Left lung (tissue), 14 donors: ENCODE measurements around the gene GBGT1. TPM values are rescaled to one million over a fixed set of nuclear protein-coding genes. Genes with fewer than 3 reads are reported as not detected.
"Not testable (repeated sequence)": the region's sequence is repeated elsewhere in the genome, so short reads cannot be mapped to it uniquely, and the experiment has no call there.

Experiments
- ATAC-seq: fragments of 200-7000 bp; cut with Tn5 transposase; one replicate; pipeline ENCODE4 v1.9.1; 2020; ENCODE audit warnings: moderate library complexity
- DNase-seq, 4 donors: peaks; one replicate each; pipeline ENCODE4 v3.0.0-alpha.2; 2013 to 2020
- H3K27ac ChIP-seq, 2 donors: fragments of 200-600 bp; sonication (generic) in 1 of 2; one replicate each; pipeline versions ENCODE4 v1.5.0 to v1.8.0; 2020 to 2021
- H3K27me3 ChIP-seq, 2 donors: fragments of 200-600 bp; sonication (generic) in 1 of 2; one replicate each; pipeline versions ENCODE4 v1.5.0 to v1.8.0; 2020 to 2021
- H3K36me3 ChIP-seq, 2 donors: fragments of 200-600 bp; sonication (generic) in 1 of 2; one replicate each; pipeline versions ENCODE4 v1.5.0 to v1.8.0; 2020 to 2021
- H3K4me1 ChIP-seq, 2 donors: fragments of 200-600 bp; one replicate each; pipeline ENCODE4 v1.8.0; 2021
- H3K4me3 ChIP-seq, 2 donors: fragments of 200-600 bp; sonication (generic) in 1 of 2; one replicate each; pipeline versions ENCODE4 v1.5.0 to v1.8.0; 2020 to 2021; ENCODE audit warnings: mild to moderate bottlenecking in 1 of 2
- H3K9me3 ChIP-seq, 2 donors: fragments of 200-600 bp; sonication (generic) in 1 of 2; one replicate each; pipeline versions ENCODE4 v1.5.0 to v1.8.0; 2020 to 2021
- CTCF ChIP-seq, 2 donors: fragments of 200-600 bp; sonication (generic) in 1 of 2; IDR thresholded peaks; one replicate each; pipeline versions ENCODE4 v1.5.0 to v1.8.0; 2021; ENCODE audit warnings: antibody characterized with exemption in 2 of 2
- intact Hi-C, 2 donors: fragments of 100-400 bp; cut with DNase I; formaldehyde crosslinking; loops; one replicate each; pipeline versions ENCODE4 v1.11.2 to v1.14.2; 2022
- long read RNA-seq, 12 donors: library from polyadenylated mRNA in 2 of 12; unstranded in 2 of 12; transcript quantifications; one replicate each; pipeline ENCODE4 v2.0.0 and lab custom pipeline, GENCODE V29; 2019 to 2026
- polyA plus RNA-seq, 6 donors: library from polyadenylated mRNA; unstranded; fragments of 120-200 nt; gene quantifications; one replicate each; pipeline ENCODE4 v1.2.1, GENCODE V29; 2013; ENCODE audit not compliant: insufficient read length in 6 of 6
- total RNA-seq, 2 donors: library from RNA; stranded (reverse); fragmentation: NEBNext Ultra II Directional; extraction: Animal tissue kit (Norgen Biotek cat#: 25700); gene quantifications; one replicate each; pipeline ENCODE4 v1.2.1, GENCODE V29; 2021
- donor health status: DM: no; HTN: yes; CAD: no.
- donor health status: DM: no; HTN: no; CAD: no.

Gene GBGT1
- total RNA-seq (10 to 100 TPM; 22.2 to 45.1 TPM), polyA plus RNA-seq (1 to 10 TPM; 2.7 to 5.7 (median 4.6) TPM)
- long read RNA-seq, donor 1, partial matches to known transcripts = 0 of 2 reads
- long read RNA-seq, donor 1, other reads (novel, unspliced or antisense) = 0 of 2 reads
- long read RNA-seq, donor 2, partial matches to known transcripts = 0 of 1 reads
- long read RNA-seq, donor 2, other reads (novel, unspliced or antisense) = 0 of 1 reads
- long read RNA-seq, donor 3 = 0 reads
- long read RNA-seq, donor 4, transcript GBGT1-203 (7 exons, 1,985 nt) = major isoform, 7 of 16 reads
- long read RNA-seq, donor 4, partial matches to known transcripts = 0 of 16 reads
- long read RNA-seq, donor 4, other reads (novel, unspliced or antisense) = 5 of 16 reads
- long read RNA-seq, donor 5, partial matches to known transcripts = 0 of 1 reads
- long read RNA-seq, donor 5, other reads (novel, unspliced or antisense) = 0 of 1 reads
- long read RNA-seq, donor 6, partial matches to known transcripts = 0 of 2 reads
- long read RNA-seq, donor 6, other reads (novel, unspliced or antisense) = 0 of 2 reads
- long read RNA-seq, donor 7, partial matches to known transcripts = 0 of 1 reads
- long read RNA-seq, donor 7, other reads (novel, unspliced or antisense) = 0 of 1 reads
- long read RNA-seq, donor 8 = 0 reads
- long read RNA-seq, donor 9 = 0 reads
- long read RNA-seq, donor 10, transcript GBGT1-203 (7 exons, 1,985 nt) = major isoform, 9 of 12 reads
- long read RNA-seq, donor 10, partial matches to known transcripts = 0 of 12 reads
- long read RNA-seq, donor 10, other reads (novel, unspliced or antisense) = 3 of 12 reads
- long read RNA-seq, donor 11, partial matches to known transcripts = 0 of 2 reads
- long read RNA-seq, donor 11, other reads (novel, unspliced or antisense) = 0 of 2 reads
- long read RNA-seq, donor 12 = 0 reads

GRCh38 chr9:133163504-133164172 is at the start of gene GBGT1:
Gene GBGT1 (minus strand): TSS chr9:133163914. CDS start chr9:133162412, 1,502 bp downstream.
- ATAC-seq (peak; percentile 75), DNase-seq (peak in 2 of 4 donors; percentile 83 to 96)
- intact Hi-C loops = no loop called here
- H3K4me1 ChIP-seq = peaks cover 17 to 40% of the 10 kb centered on the region in 2 donors
- no peaks in the 10 kb centered on the region for H3K9me3 ChIP-seq
- peaks cover 0 to 13% of the 10 kb centered on the region in 2 donors for H3K36me3 ChIP-seq
- peak within 1 kb of the TSS; percentile 79 to 82 for H3K4me3 ChIP-seq
- TF ChIP-seq CTCF (IDR thresholded peaks at IDR 0.05) = no peak
- H3K27me3 ChIP-seq = peaks cover 0 to 20% of the 10 kb centered on the region in 2 donors
- peak within 1 kb of the TSS; percentile 30 to 84 for H3K27ac ChIP-seq

DNA sequence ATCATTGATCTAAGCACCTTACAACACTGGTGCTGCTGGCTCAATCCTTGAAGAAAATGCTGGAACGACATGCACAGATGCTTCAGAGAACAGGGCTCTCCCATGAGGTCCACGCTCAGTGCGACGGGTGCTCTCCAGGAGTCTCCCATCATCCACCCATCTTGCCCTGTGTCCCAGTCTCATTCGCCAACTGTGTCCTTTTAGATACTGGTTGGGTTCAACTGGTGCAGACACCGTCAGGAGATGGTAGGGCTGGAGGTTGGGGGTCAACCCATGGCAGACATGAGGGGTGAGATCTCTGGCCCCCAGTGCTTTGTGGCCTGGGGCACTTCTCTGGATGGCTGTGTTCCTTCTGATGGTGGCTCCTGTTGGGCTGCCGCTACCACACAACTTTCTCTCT is 46.9 kb upstream of the GBGT1 start:
- H3K9me3 ChIP-seq = no peaks in the 10 kb centered on the region
- H3K36me3 ChIP-seq = no peaks in the 10 kb centered on the region
- H3K4me3 ChIP-seq = no peak overlapping the region
- intact Hi-C loops = no loop called here
- H3K27me3 ChIP-seq = peaks cover 0 to 38% of the 10 kb centered on the region in 2 donors
- H3K4me1 ChIP-seq = no peaks in the 10 kb centered on the region
- peak in 1 of 4 donors; percentile 10 for DNase-seq
- no peak for ATAC-seq
- no peak for TF ChIP-seq CTCF (IDR thresholded peaks at IDR 0.05)
- H3K27ac ChIP-seq = no peak overlapping the region

GRCh38 chr9:133210202-133210532 is 46.5 kb upstream of the GBGT1 start:
- intact Hi-C loops = no loop called here
- Histone ChIP-seq H3K27ac (no peak overlapping the region), H3K36me3 (no peaks in the 10 kb centered on the region), H3K4me3 (no peak overlapping the region), H3K4me1 (no peaks in the 10 kb centered on the region), H3K9me3 (no peaks in the 10 kb centered on the region), H3K27me3 (peaks cover 0 to 42% of the 10 kb centered on the region in 2 donors)
- TF ChIP-seq CTCF (IDR thresholded peaks at IDR 0.05) = no peak
- ATAC-seq = no peak
- DNase-seq = peak in 1 of 4 donors; percentile 8

DNA sequence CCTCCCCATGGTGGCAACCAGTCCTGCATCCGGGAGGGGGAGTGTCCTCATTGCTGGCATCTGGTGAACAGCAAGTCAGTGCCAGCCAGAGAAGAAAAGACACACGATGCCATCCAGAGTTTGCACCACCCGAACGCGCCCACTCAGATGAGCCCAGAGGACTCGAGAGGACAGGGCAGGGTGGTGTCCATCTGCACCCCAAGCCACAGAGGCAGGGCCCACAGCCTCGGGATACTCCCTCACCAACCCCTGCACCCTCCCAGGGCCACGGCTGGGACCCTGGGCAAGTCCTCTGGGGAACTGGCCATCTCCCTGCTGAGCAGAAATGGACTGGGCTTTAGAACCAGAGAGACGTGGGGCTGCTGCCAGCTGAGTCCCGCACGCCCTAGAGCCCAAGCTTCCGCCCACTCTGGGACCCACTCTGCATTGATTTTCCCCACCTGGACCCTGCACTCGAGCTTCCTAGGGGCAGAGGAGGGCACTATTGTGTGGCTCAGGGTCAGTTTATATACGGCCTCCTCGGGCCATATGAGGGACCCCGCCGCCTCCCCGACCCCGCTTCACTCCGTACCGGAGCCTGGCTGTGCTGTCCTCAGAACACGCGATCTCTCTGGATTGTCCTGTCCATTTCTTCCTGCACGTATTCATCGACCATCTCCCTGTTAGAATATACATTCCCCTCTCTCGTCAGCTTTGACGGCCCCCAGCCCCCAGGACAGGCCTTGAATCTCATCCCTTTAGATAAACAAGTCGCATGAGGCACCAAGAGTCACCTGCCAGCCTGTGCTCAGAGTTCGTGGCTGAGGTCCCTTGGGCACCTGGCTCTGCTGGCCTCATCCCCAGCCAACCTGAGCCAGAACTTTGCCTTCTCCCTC is 45.9 kb upstream of the GBGT1 start:
- H3K36me3 ChIP-seq, intact Hi-C loops, H3K4me3 ChIP-seq, H3K4me1 ChIP-seq, H3K27ac ChIP-seq, H3K9me3 ChIP-seq, ATAC-seq: not testable (repeated sequence)
- H3K27me3 ChIP-seq = peaks cover 0 to 48% of the 10 kb centered on the region in 2 donors
- DNase-seq = peak in 1 of 4 donors; percentile 63

GRCh38 chr9:133208880-133209300 is 45.2 kb upstream of the GBGT1 start, which contains the start of gene OBP2B:
Gene OBP2B (minus strand): TSS chr9:133209250. CDS start chr9:133209199, 51 bp downstream.
- peak in 1 of 4 donors; percentile 40 for DNase-seq
- ATAC-seq, H3K27ac ChIP-seq, H3K4me1 ChIP-seq, intact Hi-C loops, H3K4me3 ChIP-seq, H3K36me3 ChIP-seq, H3K9me3 ChIP-seq: not testable (repeated sequence)
- peaks cover 0 to 53% of the 10 kb centered on the region in 2 donors for H3K27me3 ChIP-seq

DNA sequence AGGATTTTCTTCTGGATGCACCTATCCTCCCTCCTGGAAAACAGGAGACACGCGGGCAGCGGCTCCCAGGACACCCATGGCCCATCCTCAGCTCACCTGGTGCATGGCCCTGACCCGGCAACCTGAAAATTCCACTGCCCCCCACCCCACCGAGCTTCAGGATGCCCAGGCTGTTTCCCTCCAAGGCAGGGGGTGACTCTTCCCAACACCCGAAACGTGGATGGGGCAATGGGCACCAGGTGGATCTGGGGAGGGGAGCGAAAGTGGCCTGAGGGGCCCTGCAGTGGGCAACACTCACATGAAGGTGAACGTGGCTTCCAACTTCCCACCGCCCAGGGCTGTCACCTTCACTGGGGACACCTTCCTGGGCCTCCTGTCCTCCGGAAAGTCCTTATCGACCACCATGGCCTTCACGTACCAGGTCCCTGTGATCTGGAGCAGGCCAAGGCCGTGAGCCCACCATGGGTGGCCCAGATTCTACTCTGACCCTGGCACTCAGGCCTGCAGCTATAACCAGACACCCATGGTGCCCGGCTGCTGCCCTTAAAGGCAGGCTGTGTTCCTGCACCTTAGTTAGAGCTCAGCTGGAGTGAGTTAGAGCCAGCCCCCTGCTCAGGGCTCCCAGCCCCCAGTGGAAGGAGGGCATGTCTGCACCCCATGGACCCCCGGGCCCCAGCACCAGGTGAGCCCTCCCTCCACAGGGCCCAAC is 44.6 kb upstream of the GBGT1 start:
- H3K27ac ChIP-seq, ATAC-seq, H3K4me3 ChIP-seq, intact Hi-C loops, H3K9me3 ChIP-seq, H3K4me1 ChIP-seq, H3K36me3 ChIP-seq: not testable (repeated sequence)
- H3K27me3 ChIP-seq = peaks cover 0 to 59% of the 10 kb centered on the region in 2 donors
- DNase-seq = peak in 1 of 4 donors; percentile 47
